Measurements from ENCODE around the gene CD38.

DNA sequence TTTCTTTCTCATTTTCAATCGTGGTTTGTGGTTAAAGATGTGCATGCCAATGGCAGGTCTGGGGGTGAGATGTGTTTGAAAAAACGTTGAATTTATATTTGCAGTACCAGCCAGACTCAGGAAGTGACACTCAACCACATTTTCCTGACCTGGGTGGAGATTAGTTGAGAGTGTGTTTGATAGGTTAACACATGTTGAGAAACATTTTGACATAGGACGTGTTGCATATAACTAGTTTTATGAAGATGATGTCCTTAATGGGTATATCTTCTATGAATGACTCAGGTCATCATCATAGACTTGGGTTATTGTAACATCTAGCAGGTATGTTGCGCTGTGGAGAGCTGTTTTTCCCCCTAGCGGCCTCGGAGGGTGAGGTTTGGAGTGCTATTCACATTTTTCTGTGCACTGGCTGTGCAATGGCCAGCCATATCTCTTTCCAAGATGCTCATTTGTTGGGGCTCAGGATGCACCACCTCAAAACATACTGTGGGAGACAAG, 21.7 kb upstream of the CD38 start:
- TF ChIP-seq, protein P1, sequence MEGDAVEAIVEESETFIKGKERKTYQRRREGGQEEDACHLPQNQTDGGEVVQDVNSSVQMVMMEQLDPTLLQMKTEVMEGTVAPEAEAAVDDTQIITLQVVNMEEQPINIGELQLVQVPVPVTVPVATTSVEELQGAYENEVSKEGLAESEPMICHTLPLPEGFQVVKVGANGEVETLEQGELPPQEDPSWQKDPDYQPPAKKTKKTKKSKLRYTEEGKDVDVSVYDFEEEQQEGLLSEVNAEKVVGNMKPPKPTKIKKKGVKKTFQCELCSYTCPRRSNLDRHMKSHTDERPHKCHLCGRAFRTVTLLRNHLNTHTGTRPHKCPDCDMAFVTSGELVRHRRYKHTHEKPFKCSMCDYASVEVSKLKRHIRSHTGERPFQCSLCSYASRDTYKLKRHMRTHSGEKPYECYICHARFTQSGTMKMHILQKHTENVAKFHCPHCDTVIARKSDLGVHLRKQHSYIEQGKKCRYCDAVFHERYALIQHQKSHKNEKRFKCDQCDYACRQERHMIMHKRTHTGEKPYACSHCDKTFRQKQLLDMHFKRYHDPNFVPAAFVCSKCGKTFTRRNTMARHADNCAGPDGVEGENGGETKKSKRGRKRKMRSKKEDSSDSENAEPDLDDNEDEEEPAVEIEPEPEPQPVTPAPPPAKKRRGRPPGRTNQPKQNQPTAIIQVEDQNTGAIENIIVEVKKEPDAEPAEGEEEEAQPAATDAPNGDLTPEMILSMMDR (IDR thresholded peaks at IDR 0.05), result peak in 3 of 6 experiments; percentile 8 to 22 (median 18)
- TF ChIP-seq POLR2A (IDR thresholded peaks at IDR 0.05) (no peak), POLR2AphosphoS5 (IDR thresholded peaks at IDR 0.05) (no peak)
